DMS 273 treated with DMSO at 0.1 percent for 48 hours (cell line): ENCODE results near the gene CNTRL.
"Not testable (repeated sequence)": the region's sequence is repeated elsewhere in the genome, so short reads cannot be mapped to it uniquely, and the experiment has no call there.

Experiments
- DNase-seq: peaks from one replicate; lab custom pipeline; 2025; lab: John Stamatoyannopoulos, UW

Gene CNTRL

DNA sequence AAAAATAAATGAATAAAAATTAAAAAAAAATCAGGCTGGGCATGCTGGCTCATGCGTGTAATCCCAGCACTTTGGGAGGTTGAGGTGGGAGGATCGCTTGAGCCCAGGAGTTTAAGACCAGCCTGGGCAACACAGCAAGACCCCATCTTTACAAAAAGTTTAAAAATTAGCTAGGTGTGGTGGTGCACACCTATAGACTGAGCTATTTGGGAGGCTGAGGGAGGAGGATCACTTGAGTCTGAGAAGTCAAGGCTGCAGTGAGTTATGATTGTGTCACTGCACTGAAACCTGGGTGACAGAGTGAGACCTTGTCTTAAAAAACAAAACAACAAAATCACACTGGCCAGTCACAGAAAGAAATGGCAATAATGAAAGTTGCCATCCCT is 3.4 kb upstream of the CNTRL start:
- no peak for DNase-seq

DNA sequence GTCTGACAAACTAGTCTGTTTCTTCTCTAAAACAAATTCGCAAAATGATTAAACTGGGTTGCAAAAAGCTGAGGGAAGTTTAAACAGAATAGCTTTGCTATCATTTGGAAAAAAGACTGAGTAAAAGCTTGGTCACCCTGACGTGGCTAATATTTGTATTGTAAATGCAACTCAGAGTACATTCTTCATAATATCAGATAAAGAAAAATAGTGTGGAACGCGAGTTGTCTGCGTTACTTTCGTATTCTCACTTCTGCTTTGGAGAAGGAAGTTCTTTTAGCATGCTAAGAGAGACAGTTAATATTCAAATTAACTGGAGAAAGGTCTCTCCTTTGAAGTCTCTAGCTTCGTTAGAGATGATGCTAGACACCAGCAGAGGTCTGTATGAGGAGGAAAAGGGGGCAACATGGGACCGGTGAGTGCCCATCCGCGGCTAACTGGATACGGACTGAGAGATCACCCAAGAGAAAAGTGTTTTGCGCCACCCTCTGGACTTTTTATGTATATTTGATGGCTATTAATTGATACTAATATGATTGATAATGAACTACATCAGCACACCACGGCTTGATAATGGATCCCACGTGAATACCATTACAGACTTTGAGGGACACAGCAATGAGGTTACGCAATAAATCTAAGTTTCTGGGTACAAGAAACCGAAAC is 2.9 kb upstream of the CNTRL start:
- DNase-seq = no peak

DNA sequence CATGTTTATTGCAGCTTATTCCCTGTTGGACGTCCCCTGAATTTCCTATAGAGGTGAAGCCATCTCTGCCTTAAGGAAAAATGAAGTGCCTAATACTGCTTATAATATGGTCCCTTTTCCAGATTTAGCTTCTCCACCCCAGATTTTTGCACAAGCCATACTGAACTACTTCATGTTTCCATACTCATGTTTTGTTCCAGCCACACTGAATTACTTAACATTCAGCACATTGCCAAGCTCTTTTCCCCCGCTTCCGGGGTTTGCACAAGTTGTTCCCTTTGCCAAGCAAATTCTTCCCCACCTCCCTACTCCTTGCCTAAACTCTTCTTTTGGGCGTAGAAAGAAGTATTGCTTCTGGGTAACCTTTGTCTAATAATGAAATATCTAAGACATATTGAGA is 1.7 kb upstream of the CNTRL start:
- DNase-seq = no peak

DNA sequence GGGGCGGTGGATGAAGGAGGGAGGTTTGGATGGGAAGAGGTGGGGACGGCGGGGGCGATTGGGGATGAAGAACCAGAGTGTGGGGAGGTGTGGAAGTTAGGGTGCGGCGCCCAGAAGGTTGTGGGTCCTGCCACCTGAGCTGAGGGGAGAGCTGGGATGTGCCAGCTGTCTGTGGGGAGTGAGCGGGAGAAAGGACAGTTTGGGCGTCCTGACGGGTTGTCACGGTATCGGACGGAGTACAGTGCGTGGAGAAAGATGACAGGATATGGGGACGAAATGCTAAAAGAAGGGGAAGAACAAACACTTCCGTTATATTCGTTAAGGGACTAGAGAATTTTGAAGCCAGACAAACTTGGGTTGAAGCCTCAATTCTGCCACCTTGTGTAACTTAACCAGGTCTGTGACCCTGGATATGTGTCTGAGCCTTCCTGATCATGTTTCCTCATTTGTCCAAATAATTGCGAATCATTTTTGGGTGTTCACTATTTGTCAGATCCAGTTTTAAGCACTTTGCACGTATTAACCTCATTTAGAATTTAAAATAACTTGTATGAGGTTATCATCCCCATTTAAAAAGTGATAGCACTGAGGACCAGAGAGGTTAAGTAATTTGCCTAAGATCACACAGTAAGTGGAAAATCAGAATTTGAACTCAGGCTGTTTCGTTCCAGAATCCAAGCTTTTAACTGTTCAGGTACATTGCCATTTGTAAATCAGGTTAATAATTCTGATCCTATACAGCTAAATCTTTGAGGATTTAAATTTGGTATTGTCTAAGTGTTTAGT is 689 bp downstream of the CNTRL start:
- no peak for DNase-seq

DNA sequence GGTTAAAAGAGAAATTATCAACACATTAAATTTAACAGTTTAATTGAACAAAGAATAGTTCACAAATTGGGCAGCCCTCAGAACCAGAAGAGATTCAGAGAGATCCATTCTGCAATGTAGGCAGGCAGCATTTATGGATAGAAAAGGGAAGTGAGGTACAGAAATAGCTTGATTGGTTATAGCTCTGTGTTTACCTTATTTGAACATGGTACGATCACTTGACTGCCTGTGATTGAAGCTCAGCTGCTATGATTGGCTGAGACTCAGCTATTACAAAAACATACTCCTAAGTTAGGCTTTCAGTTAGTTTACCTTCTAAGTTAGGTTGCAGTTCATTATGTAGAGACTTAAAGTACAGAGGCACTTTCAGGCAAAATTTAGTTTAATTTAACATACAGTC is 7.3 kb downstream of the CNTRL start:
- DNase-seq = no peak

DNA sequence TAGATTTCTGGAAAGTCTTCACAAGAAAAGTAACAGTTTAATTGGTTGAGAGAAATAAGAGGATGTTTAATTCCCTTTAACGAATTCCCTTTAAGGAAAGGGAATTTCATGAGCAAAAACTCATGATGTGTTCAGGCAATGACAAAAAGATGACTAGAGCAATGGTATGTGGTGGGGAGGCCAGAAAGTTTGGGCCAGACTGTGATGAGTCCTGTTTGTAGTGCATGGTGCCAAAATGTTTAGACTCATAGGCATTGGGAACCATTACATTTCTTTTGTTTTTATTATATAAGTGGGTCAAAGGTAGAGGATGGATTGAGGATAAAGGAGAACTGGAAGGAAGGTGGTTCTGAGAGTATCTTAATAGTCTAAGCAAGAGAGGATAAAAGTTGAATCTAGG is 10.9 kb downstream of the CNTRL start:
- no peak for DNase-seq

DNA sequence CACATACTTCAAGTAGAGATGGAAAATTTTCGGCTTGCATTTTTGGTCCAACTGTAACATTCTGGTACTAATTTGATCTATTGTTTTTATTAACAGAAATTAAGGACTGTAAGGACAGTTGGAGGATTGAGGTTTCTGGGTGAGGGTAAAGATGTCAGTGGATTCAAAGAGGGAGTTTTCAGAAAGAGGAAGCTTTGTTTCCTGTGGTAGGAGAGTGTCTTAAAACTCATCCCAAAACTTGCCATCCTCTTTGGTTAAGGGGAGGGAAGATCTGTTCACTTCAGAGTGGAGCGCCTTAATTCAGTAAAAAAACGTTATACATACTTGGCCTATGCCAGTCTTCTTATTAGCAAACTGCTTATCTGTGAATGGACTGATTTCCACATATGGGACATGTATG is 13.8 kb downstream of the CNTRL start:
- no peak for DNase-seq

DNA sequence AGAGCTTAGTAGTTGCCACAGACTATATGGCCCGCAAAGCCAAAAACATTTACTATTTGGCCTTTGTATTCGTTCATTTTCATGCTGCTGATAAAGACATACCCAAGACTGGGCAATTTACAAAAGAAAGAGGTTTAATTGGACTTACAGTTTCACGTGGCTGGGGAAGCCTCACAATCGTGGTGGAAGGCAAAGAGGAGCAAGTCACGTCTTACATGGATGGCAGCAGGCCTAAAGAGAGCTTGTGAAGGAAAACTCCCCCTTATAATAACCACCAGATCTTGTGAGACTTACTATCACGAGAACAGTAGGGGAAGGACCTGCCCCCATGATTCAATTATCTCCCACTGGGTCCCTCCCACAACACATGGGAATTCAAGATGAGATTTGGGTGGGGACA is 16.0 kb downstream of the CNTRL start:
- DNase-seq = not testable (repeated sequence)

DNA sequence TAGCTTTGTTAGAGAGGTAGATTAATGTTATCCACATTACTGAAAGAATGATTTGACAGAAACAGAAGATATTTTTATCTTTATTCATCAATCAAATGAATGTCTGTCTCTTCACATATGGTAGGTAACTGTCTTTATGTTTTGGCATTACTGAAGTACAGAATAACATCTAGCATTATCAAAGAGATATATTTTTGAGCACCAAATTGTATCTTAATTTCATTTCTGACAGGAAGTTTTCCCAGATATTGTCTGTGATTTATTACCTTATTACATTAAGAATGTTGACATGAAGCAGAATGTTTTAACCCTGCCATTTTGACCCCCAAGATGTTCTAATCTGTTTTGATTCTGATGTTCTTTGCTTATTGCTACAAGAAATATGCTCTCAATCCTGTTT is 20.3 kb downstream of the CNTRL start:
- DNase-seq = no peak

DNA sequence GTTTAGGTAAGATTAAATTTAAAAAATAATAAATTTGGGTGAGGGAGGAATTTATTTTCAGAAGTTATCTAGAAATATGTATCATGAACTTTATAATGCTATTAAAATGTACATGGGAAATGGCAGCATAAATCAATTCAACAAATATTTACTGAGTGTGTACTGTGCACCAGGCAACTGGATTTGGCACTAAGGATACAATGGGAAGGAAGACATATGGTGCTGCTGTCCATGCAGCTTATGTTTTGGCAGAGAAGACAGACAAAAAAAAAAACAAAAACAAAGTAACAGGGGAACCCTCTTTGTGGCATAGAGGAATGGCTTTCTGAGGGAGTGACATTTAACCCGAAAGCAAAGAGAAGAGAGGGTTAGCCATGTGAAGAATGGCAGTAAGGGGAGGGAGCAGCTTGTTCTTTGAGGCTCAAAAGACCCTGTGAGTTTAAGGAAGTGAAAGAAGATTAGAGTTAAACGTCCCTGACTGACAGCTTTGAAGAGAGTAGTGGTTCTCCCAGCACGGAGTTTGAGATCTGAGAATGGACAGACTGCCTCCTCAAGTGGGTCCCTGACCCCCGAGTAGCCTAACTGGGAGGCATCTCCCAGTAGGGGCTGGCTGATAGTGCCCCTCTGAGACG is 23.9 kb downstream of the CNTRL start:
- no peak for DNase-seq

DNA sequence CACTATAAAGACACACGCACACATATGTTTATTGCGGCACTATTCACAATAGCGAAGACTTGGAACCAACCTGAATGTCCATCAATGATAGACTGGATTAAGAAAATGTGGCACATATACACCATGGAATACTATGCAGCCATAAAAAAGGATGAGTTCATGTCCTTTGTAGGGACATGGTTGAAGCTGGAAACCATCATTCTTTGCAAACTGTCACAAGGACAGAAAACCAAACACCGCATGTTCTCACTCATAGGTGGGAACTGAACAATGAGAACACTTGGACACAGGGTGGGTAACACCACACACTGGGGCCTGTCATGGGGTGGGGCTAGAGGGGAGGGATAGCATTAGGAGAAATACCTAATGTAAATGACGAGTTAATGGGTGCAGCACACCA is 29.3 kb downstream of the CNTRL start:
- not testable (repeated sequence) for DNase-seq

DNA sequence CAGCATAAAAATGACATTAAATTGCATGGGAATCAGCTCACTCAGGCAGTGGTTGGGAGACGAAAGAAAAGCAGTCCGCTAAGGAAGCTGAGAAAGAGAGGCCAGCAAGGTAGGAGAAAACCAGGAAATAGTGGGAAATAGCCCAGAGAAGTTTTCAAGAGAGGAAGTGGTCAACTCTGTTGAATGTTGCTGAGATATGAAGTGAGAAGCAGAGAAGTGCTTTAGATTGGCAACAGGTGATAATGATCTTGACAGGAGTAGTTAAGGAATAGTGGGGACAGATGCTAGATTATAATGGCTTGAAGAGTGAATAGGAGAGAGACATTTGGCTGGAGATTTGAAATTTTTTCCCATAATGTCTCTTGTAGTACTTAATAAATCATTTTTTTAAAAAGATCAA is 30.8 kb downstream of the CNTRL start:
- DNase-seq = no peak

DNA sequence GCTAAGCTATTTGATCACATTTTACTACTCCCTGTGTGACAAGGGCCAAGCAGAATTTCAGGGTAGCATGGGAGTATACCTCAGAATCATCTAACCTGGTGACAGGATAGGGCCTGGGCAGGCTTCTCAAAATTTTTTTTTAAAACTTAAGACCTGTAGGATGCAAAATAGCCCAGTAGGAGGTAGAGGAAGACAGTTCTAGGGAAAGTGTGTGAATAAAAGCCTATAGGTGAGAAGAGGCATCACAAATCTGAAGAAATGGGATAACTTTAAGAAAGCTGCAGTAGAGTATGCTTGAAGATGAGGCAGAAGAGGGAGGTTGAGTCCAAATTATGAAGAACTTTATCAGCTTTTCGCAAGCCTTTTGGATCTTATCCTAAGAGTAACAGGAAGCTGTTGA is 32.3 kb downstream of the CNTRL start:
- DNase-seq = no peak

DNA sequence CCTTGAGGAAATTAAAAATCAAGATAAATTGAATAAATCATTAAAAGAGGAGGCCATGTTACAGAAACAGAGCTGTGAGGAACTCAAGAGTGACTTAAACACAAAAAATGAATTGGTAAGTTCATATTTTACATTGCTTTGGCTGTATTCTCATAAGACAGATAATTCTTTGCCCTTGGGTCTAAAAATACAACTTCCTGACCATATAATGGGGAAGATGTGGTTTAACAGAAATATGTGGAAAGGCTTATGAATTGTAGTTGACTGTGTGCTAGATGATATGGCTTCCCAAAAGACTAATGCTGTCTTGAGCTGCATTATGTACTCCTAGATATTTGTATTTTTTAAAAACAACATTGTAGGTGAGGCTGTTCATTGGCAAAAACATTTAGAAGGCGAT is 33.1 kb downstream of the CNTRL start:
- DNase-seq = no peak

DNA sequence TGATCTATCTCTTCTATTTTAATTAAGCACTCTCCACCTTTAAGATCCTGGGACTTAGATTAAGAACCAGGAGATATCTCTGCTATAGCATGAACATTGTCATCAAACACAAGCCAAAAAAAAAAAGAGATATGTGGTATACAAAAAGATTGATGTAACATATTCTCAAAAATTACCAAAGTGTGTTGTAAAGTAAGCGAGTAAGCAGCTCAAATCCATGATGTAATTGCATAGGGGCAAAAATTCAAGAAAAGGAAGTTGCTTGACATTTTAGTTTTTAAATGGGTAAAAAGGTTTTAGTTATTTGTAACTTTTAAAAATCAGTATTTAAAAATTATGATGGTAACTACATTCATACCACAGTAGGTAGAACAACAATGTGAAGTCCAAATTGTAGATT is 40.7 kb downstream of the CNTRL start:
- no peak for DNase-seq

DNA sequence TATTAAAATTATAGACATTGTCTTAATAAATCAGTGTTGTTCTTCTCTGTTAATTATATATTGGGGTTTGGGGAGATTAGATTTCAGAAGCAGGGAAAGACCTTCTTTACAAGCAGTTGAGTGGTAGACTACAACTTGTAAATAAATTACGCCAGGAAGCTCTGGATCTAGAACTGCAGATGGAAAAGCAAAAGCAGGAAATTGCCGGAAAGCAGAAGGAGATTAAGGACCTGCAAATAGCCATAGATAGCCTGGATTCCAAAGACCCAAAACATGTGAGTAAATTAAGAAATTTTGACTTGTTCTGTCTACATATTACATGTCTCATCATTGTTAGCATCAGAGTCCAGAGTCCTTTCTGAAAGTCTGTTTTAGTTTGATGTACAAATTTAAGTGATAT is 43.5 kb downstream of the CNTRL start:
- DNase-seq = no peak

DNA sequence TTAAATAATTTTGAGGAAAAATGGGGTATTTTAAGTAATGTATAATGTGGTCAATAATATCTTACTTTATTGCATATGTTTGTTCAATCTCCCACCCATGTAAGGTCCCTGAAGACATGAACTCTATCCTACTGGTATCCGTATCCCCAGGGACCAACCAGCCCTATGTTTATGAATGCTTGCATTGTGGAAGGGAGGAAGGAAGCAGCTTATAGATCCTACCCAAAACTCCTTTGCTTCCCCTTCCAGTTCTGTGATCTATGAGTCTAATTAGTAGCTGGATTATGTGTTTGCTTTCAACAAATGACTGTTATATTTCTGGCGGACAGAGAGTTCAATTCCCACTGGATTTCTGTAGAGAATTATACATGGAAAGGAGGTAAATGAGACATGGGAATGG is 45.6 kb downstream of the CNTRL start:
- no peak for DNase-seq

DNA sequence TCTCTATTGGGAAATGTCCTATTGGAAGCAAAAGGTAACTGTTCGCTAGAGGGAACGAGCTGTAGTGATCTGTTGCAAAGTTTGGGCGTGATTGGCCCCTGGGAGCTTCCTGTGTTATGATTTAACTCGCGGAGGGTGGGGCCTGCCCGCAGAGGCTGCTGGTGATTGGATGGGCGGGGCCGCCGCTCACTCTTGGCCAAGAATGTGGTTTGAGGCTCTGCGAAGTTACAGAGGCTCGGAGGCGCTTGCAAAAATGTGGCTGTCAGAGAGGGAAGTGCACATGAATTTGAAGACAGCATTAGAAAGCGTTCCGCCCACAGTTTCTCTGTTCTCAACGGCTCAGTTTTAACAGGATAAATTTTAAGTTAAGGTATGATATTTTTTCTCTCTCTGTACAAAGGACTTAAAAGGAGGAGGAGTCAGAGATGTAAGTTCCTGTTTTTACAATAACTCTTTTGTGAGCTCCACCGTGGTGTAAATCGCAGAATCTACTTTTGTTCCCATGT is 46.9 kb downstream of the CNTRL start:
- peak; percentile 84 for DNase-seq

DNA sequence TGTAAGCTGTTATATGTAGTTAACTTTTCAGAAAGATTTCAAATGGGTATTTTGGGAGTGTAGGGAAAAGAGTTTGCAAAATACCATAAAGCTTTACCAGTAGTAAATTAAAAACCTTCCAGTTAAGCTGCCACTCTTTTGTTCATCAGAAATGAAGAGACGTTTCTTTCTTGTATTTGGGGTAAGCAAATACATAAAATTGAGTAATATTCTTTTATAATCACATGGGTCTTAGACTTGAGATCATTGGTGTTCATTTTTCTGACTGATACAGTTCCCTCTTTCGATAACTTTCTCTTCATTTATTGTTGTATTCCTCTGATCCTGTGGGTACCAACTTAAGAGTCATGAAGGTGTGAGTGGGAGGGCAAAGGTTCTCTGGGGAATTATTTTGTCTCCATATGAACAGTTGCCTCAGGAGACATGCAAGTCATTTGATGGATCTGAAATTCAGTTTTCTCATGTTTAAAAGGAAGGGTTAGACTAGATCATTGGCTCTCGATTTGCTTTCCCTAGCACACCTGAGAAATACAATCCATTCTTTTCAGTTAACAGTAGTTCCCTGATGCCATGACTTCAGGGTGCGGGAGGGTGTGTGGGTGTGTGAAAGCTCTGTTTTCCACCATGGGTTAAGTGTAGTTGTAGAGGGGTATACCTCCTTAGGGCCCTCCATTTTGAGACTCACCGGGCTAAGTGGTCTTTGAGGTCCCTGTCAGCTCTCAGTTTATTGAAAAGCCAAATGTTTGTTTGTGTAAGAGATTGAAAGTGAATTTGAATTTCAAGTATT is 47.7 kb downstream of the CNTRL start:
- no peak for DNase-seq

DNA sequence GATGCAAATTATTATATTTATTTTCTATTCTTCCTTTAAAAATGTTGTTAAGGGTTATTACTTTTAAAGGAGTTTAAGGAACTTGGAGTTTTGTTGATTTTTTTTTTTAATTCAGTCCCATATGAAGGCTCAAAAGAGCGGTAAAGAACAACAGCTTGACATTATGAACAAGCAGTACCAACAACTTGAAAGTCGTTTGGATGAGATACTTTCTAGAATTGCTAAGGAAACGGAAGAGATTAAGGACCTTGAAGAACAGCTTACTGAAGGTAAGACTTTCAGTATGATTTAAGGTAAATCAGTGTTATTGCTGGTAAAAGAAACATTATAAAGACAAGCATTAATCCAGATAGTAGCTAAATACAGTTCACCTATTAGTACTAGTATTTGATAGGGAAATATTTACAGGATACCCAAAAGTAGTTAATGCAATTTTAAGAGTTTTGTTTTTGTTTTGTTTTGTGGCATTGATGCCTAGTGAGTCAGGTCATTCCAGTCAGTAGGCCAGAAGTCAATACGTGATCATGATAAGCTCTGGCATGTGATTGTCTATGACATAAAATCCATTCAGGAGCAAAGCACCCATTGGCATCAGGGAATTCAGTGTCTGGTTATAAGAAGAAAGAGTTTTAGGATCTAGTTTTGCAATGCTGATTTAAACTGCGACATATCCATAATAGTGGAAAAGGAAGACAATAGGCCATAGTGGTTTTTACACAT is 49.2 kb downstream of the CNTRL start:
- no peak for DNase-seq

DNA sequence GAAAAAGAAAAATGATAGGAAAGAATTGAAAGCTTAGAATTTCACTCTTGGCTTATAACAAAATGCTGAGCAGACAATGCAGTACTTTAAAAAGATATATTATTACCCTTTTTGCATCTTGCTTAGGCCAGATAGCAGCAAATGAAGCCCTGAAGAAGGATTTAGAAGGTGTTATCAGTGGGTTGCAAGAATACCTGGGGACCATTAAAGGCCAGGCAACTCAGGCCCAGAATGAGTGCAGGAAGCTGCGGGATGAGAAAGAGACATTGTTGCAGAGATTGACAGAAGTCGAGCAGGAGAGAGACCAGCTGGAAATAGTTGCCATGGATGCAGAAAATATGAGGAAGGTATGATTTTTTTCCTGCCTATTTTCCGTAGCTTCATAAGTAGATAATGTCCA is 50.8 kb downstream of the CNTRL start:
- DNase-seq = no peak

DNA sequence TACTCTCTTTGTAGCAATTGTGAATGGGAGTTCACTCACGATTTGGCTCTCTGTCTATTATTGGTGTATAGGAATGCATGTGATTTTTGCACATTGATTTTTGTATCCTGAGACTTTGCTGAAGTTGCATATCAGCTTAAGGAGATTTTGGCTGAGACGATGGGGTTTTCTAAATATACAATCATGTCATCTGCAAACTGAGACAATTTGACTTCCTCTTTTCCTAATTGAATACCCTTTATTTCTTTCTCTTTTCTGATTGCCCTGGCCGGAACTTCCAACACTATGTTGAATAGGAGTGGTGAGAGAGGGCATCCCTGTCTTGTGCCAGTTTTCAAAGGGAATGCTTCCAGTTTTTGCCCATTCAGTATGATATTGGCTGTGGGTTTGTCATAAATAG is 54.6 kb downstream of the CNTRL start:
- DNase-seq = not testable (repeated sequence)
